Anterior cingulate cortex (tissue), 58 donors: ENCODE results near the gene NAA50.

Source experiments
- DNase-seq, 58 donors: peaks; one replicate each; lab custom pipeline; 2025; lab: John Stamatoyannopoulos, UW

Gene NAA50

GRCh38 chr3:113743006-113743630 lies 2.9 kb downstream of the NAA50 start:
- no peak for DNase-seq

DNA sequence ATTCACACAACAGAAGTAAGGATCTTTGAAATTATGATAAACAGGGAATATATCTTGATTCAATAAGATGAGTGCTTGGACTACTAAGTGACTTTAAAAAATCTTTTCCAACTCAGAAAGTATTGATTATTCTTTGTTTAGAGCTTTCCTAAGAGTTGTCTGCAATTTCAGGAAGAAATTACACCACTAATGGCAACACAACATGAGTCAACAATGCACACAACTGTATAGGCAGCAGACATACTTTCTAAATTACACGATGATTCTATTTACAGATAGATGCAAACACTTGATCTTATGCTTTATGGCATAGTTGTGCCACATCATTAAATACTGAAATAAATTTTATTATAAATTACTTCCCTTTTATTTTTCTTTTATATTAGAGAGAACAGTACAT lies 4.4 kb downstream of the NAA50 start:
- DNase-seq = no peak

- no peak for DNase-seq
Observed at GRCh38 chr3:113741086-113741485, 5.0 kb downstream of the NAA50 start.

DNA sequence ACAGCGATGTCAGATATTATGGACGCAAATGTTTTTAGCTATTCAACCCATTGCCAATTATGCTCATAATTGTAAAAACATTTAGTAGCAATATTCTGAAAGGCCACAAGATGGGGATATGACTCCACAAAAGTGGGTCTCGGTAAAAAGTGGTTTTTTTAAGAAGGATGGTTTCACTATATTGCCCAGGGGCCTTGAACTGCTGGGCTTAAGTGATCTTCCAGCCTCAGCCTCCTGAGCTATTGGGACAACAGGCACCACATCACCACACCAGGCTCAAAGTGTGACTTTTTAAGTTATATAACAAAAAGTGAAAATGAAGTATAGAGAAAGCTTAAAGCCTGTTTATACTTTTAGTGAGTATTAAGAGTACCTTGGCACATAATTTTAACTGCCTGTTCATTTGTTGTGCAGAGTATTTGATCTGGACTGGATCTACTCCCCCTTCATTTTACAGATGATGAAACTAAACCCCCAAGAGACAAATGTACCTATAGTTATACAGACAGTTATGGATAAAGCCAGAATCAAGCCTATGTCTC lies 9.4 kb downstream of the NAA50 start:
- peak in 5 of 58 donors; percentile 1 to 43 (median 5) for DNase-seq

GRCh38 chr3:113731694-113732093 lies 14.4 kb downstream of the NAA50 start:
- DNase-seq = no peak

DNA sequence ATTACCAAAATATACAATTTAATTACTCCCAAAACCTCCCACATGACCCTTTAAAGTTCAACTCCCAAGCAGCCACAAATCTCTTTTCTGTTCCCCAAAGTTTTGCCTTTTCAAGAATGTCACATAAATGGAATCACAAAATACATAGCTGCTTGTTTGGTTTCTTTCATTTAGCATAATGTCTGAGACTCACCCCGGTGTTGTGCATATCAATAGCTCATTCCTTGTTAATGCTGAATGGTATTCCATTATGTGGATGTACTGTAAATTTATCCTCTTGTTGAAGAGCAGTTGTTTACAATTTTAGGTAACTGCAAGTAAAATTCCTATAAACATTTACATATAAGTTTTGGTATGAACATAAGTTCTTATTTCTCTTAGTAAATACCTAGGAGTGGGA lies 15.5 kb downstream of the NAA50 start:
- DNase-seq = no peak

GRCh38 chr3:113728661-113729060 lies 17.4 kb downstream of the NAA50 start:
- no peak for DNase-seq

DNA sequence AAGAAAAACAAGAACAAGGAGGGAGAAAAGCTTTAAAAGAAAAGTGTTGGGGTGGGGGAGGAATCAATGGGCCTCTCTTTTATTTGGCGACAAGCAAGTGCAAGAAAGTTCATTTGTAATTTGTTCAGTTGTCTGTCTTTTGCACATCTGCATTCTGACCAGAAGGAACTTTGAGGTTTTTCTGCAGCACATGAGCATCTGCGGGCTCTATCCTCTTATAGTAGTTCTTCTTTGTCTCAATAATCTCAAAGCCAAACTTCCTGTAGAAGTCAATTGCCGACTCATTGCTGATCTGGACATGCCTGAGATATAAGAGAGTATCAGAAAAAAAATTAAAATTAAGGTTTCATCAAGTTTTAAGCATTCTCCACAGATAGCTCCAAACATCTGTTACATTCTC lies 24.4 kb downstream of the NAA50 start:
- no peak for DNase-seq

GRCh38 chr3:113719758-113720157 lies 26.3 kb downstream of the NAA50 start:
- no peak for DNase-seq

- DNase-seq = no peak
Observed at GRCh38 chr3:113719294-113719693, 26.8 kb downstream of the NAA50 start.

GRCh38 chr3:113717818-113718217 lies 28.2 kb downstream of the NAA50 start:
- DNase-seq = no peak

DNA sequence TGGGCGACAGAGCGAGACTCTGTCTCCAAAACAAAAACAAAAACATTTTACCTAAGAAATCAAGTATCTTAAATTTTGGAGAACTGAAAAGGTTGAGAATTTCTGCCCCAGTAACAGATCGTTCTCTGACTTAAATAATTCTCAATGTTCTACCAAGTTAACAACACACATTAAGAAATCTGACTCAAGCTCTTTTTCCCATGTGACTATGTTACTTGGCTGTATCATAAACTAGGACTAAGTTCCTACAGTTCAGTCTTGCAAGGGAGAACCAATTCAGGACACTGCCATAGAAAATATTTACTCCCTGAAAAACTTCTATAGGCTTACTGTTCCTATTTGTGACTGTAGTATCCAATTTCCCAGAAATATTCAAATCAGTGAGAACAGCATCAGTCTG lies 28.7 kb downstream of the NAA50 start:
- DNase-seq = no peak

GRCh38 chr3:113714702-113715101 lies 31.3 kb downstream of the NAA50 start:
- DNase-seq = no peak

GRCh38 chr3:113712129-113712528 lies 33.9 kb downstream of the NAA50 start:
- no peak for DNase-seq

DNA sequence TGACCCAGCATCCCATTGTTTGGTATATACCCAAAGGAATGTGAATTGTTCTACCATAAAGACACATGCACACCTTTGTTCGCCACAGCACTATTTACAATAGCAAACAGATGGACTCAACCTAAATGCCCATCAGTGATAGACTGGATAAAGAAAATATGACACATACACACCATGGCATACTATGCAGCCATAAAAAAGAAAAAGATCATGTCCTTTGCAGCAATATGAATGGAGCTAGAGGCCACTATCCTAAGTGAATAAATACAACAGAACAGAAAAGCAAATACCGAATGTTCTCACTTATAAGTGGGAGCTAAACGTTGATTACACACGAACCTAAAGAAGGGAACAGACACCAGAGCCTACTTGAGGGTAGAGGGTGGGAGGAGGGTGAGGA lies 38.2 kb downstream of the NAA50 start:
- no peak for DNase-seq

DNA sequence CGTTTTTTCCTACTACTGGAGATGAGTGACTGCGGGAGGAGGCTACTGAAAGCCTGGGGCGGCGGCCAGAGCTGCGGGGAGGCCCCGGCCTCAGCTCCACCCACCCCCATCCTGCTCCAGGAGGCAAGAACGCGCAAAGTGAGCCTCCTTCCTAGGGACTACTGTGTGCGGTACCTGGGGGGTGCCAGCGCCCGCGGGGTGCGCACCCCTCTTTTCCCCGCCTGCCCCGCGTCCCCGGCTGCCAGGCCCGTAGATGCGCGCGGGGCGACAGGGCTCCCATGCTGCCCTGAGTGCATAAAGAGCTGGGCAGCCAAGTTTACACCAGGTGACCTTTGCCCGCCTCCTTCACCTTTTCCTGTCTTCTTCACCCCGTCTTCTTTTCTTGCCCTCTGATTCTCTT lies 47.1 kb downstream of the NAA50 start:
- DNase-seq = peak in 1 of 58 donors; percentile 10

DNA sequence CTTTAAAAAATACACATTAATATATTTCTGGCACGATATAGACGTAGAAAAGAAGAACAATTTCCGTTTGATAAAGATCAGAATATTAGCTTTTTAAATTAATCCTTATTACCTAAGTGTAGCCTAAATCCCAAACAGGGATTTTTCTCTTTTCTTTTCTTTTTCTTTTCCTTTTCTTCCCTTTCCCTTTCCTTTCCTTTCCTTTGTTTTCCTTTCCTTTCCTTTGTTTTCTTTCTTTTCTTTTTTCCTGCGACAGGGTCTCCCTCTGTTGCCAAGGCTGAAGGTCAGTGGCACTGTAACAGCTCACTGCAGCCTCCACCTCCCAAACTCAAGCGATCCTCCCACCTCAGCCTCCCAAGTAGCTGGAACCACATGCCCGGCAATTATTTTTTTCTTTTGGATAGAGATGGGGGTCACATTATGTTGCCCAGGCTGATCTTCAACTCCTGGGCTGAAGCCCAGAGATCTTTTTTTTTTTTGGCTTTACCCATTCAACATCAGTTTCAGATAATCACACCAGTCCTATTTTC lies 47.8 kb downstream of the NAA50 start:
- DNase-seq = no peak

DNA sequence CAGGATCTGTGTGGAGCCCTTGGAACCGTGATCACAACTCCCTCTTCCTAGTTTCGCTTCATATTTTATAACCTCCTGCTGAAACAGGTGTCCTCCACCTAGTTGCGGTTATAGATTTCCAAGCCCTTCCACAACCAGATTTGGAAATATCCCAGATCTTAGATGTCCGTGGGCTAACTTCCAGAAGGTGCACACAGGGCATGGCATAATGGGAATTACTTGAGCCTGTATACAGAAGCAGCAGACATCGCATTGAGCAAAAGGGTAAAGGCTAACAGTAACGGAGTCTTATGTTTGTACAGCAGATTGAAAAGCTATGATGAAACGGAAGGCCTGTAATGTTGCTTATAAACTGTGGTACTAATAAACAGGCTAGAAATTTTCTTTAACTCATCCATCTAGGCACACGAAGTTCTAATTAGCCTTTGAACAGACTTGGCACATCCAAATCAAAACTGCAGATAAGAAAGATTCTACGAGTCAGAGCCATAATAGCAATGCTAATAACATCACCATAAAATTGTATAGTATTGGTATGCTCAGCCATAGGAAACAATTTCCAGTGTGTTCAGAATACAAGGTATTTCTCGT lies 48.5 kb downstream of the NAA50 start:
- peak in 4 of 58 donors; percentile 45 to 59 (median 54) for DNase-seq

- DNase-seq = peak; percentile 89 to 100 (median 99)
Observed at GRCh38 chr3:113696658-113697499, 49.2 kb downstream of the NAA50 start.

- DNase-seq = peak in 55 of 58 donors; percentile 1 to 82 (median 57)
Observed at GRCh38 chr3:113695786-113696645, 50.0 kb downstream of the NAA50 start, which contains the start of gene USF3. TSS of gene USF3 (minus strand) at chr3:113696642. CDS start at chr3:113674878, 21,764 bp downstream.
